Measurements from ENCODE around the gene CNST.
A peak's percentile ranks its signal among the peaks of the same experiment; 100 is the strongest.

Gene CNST

DNA sequence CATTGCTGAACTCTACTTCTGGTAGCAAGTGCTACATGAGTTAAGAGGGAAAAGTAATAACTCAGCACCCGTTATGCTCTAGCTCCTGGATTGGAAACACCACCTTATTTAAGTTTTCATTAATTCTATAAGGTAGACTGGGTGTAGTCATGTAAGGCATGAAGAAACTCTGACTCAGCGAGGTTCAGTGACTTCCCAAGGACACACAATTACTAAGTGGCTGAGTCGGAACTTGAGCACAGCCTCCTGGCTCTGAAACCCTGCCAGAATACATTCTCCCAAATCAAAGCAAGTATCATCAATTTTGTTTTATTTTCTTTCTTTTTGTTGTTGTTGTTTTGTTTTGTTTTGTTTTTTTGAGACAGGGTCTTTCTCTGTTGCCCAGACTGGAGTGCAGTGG is 128.9 kb downstream of the CNST start:
- H3K36me3 ChIP-seq (replicated peaks; ENCODE audit: insufficient read depth, low read length) = no peaks in the 10 kb centered on the region
- no peak for DNase-seq
- no peaks in the 10 kb centered on the region for H3K79me2 ChIP-seq (ENCODE audit: low read length)
- no peaks in the 10 kb centered on the region for H3K9me3 ChIP-seq (replicated peaks; ENCODE audit: insufficient read depth, low read length)
- H3K9me2 ChIP-seq (replicated peaks; ENCODE audit: insufficient read depth, low read length) = no peaks in the 10 kb centered on the region
- H3K4me3 ChIP-seq (ENCODE audit: low read length) = no peak overlapping the region
- H3F3A ChIP-seq (ENCODE audit: insufficient read depth, low read length) = no peaks in the 10 kb centered on the region
- no peak overlapping the region for H2AFZ ChIP-seq (ENCODE audit: low read length)
- H3K4me2 ChIP-seq (ENCODE audit: low read depth, low read length) = no peak overlapping the region
- H3K9ac ChIP-seq (ENCODE audit: low read length) = no peak overlapping the region
- H3K4me1 ChIP-seq (ENCODE audit: low read length) = peaks cover 6% of the 10 kb centered on the region; the same call in 1 of the 2 replicates
- no peaks in the 10 kb centered on the region for H4K20me1 ChIP-seq (ENCODE audit: insufficient read depth, low read length)
- H3K27ac ChIP-seq (ENCODE audit: low read length) = no peak overlapping the region
- TF ChIP-seq EZH2 (optimal IDR thresholded peaks at IDR 0.05; ENCODE audit: low read depth, low read length) (no peak), EZH2phosphoT487 (IDR thresholded peaks at IDR 0.05; ENCODE audit: low read length) (no peak)
- TF ChIP-seq, protein P1, sequence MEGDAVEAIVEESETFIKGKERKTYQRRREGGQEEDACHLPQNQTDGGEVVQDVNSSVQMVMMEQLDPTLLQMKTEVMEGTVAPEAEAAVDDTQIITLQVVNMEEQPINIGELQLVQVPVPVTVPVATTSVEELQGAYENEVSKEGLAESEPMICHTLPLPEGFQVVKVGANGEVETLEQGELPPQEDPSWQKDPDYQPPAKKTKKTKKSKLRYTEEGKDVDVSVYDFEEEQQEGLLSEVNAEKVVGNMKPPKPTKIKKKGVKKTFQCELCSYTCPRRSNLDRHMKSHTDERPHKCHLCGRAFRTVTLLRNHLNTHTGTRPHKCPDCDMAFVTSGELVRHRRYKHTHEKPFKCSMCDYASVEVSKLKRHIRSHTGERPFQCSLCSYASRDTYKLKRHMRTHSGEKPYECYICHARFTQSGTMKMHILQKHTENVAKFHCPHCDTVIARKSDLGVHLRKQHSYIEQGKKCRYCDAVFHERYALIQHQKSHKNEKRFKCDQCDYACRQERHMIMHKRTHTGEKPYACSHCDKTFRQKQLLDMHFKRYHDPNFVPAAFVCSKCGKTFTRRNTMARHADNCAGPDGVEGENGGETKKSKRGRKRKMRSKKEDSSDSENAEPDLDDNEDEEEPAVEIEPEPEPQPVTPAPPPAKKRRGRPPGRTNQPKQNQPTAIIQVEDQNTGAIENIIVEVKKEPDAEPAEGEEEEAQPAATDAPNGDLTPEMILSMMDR (IDR thresholded peaks at IDR 0.05; ENCODE audit: low read length) = no peak
- no peaks in the 10 kb centered on the region for H3K27me3 ChIP-seq (replicated peaks; ENCODE audit: insufficient read depth, low read length)

DNA sequence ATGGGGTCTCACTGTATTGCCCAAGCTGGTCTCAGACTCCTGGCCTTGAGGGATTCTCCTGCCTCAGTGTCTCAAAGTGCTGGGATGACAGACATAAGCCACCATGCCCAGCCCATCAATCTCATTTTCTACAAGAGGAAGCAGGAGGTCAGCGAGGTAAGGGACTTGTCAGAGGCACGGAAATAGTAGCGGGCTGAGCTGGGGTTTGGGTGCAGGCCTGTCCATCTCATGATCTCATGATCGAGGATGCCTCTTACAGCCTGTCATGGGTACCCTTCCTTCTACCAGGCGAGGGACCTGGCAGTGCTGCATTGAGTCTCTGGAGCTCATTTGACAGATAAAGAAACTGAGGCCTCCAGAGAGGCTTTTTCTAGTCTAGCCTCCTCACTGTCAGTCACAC is 129.4 kb downstream of the CNST start:
- Histone ChIP-seq H3K36me3 (replicated peaks; ENCODE audit: insufficient read depth, low read length) (no peaks in the 10 kb centered on the region), H4K20me1 (ENCODE audit: insufficient read depth, low read length) (no peaks in the 10 kb centered on the region), H3K9ac (ENCODE audit: low read length) (no peak overlapping the region), H3K27me3 (replicated peaks; ENCODE audit: insufficient read depth, low read length) (no peaks in the 10 kb centered on the region), H3K4me2 (ENCODE audit: low read depth, low read length) (no peak overlapping the region), H3F3A (ENCODE audit: insufficient read depth, low read length) (no peaks in the 10 kb centered on the region), H3K4me3 (ENCODE audit: low read length) (no peak overlapping the region), H3K9me2 (replicated peaks; ENCODE audit: insufficient read depth, low read length) (no peaks in the 10 kb centered on the region), H2AFZ (ENCODE audit: low read length) (no peak overlapping the region), H3K4me1 (ENCODE audit: low read length) (peaks cover 6% of the 10 kb centered on the region; the same call in 1 of the 2 replicates), H3K27ac (ENCODE audit: low read length) (no peak overlapping the region), H3K79me2 (ENCODE audit: low read length) (no peaks in the 10 kb centered on the region), H3K9me3 (replicated peaks; ENCODE audit: insufficient read depth, low read length) (no peaks in the 10 kb centered on the region)
- DNase-seq = no peak
- TF ChIP-seq, protein P1 (IDR thresholded peaks at IDR 0.05; ENCODE audit: low read length) = no peak
- TF ChIP-seq EZH2 (optimal IDR thresholded peaks at IDR 0.05; ENCODE audit: low read depth, low read length) (no peak), EZH2phosphoT487 (IDR thresholded peaks at IDR 0.05; ENCODE audit: low read length) (no peak)

DNA sequence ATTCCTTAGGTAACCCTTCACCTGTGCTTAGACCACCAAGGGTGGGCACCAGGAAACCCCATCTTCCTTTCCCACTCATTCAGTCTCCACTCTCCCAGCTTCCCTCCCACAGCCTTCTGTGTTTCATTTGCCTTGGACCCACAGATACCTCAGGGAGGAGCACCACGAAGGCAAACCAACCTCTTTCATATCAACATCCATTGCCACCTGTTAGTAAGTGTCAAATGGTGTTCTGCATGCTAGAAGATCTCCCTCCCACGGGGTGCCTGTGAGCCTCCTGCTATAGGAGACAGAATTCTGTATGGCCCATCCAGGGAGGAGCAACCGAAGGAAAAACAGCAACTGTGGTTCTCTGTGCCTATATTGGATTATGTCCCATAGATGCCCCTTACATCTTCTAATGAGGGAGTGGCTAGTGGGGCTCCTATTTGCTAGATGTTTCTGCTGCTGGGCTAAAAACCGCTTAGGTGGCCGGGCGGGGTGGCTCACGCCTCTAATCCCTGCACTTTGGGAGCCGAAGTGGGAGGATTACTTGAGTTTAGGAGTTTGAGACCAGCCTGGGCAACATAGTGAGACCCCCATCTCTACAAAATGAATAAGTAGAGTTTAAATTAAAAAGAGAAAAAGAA is 132.3 kb downstream of the CNST start:
- no peaks in the 10 kb centered on the region for H3K9me3 ChIP-seq (replicated peaks; ENCODE audit: insufficient read depth, low read length)

More for the DNA sequence above, 132.3 kb downstream of the CNST start:
- no peaks in the 10 kb centered on the region for H3K27me3 ChIP-seq (replicated peaks; ENCODE audit: insufficient read depth, low read length)
- H3K9me2 ChIP-seq (replicated peaks; ENCODE audit: insufficient read depth, low read length) = no peaks in the 10 kb centered on the region
- peak overlapping the region; percentile 81 for H3K4me2 ChIP-seq (ENCODE audit: low read depth, low read length)
- no peaks in the 10 kb centered on the region for H3K79me2 ChIP-seq (ENCODE audit: low read length)
- H3K4me3 ChIP-seq (ENCODE audit: low read length) = peak overlapping the region; percentile 19; the same call in 1 of the 2 replicates
- peak overlapping the region; percentile 75 for H2AFZ ChIP-seq (ENCODE audit: low read length)
- H3K9ac ChIP-seq (ENCODE audit: low read length) = peak overlapping the region; percentile 36; the same call in 1 of the 2 replicates
- no peaks in the 10 kb centered on the region for H4K20me1 ChIP-seq (ENCODE audit: insufficient read depth, low read length)
- H3K36me3 ChIP-seq (replicated peaks; ENCODE audit: insufficient read depth, low read length) = no peaks in the 10 kb centered on the region
- TF ChIP-seq EZH2 (optimal IDR thresholded peaks at IDR 0.05; ENCODE audit: low read depth, low read length) = no peak
- TF ChIP-seq, protein P1 (IDR thresholded peaks at IDR 0.05; ENCODE audit: low read length) = no peak
- TF ChIP-seq EZH2phosphoT487 (IDR thresholded peaks at IDR 0.05; ENCODE audit: low read length) = no peak
- no peaks in the 10 kb centered on the region for H3F3A ChIP-seq (ENCODE audit: insufficient read depth, low read length)
- peak overlapping the region; percentile 40; the same call in 1 of the 2 replicates for H3K27ac ChIP-seq (ENCODE audit: low read length)
- H3K4me1 ChIP-seq (ENCODE audit: low read length) = peaks cover 6% of the 10 kb centered on the region; the same call in 1 of the 2 replicates
- no peak for DNase-seq
